SK-N-SH (cell line): ENCODE data around the gene PYGB. TPM values are rescaled to one million over a fixed set of nuclear protein-coding genes. Genes with fewer than 3 reads are reported as not detected.

Experiments
- CTCF ChIA-PET: fragments of 300-600, 350-600 bp; formaldehyde crosslinking; extraction: SDS; loops from one replicate; lab custom pipeline; 2021; lab: Yijun Ruan, JAX
- POLR2A ChIA-PET: fragments of 350-600 bp; sonication (Branson Sonifier 250); formaldehyde crosslinking; extraction: SDS; loops from one replicate; lab custom pipeline; 2020; ENCODE audit warnings: antibody characterized with exemption, inconsistent platforms; lab: Yijun Ruan, JAX
- DNase-seq: peaks from one replicate; pipeline ENCODE4 v3.0.0; 2012
- H2AFZ ChIP-seq: fragments of 200-600 bp; sonication (generic); 2 replicates; pipeline ENCODE4 v1.8.1; 2016; ENCODE audit warnings: antibody characterized with exemption, mild to moderate bottlenecking, low read depth
- H3F3A ChIP-seq: fragments of 200-600 bp; sonication (generic); replicated peaks from 2 replicates; pipeline ENCODE3; 2016; ENCODE audit warnings: antibody characterized with exemption, mild to moderate bottlenecking; ENCODE audit not compliant: insufficient read depth
- H3K27ac ChIP-seq, 2 experiments: fragments of 200-500 bp in 1 of 2; fragments of 200-600 bp in 1 of 2; sonication (Bioruptor generic) in 1 of 2; sonication (generic), shearing (Covaris generic) in 1 of 2; 2 replicates each; pipeline versions ENCODE4 v1.5.1 to v1.6.1; 2014 to 2016; ENCODE audit warnings: low read depth in 2 of 2, inconsistent platforms in 1 of 2, low read length in 1 of 2, mild to moderate bottlenecking in 1 of 2, mixed read lengths in 1 of 2
- H3K27me3 ChIP-seq: fragments of 200-600 bp; sonication (generic), shearing (Covaris generic); 2 replicates; pipeline ENCODE4 v1.6.1; 2016; ENCODE audit warnings: mixed run types; ENCODE audit not compliant: insufficient read depth
- H3K36me3 ChIP-seq, 2 experiments: fragments of 200-500 bp in 1 of 2; fragments of 200-600 bp in 1 of 2; sonication (Bioruptor generic) in 1 of 2; sonication (generic) in 1 of 2; replicated peaks in 1 of 2; 2 replicates each; pipeline versions ENCODE3 to v1.5.1; 2014 to 2016; ENCODE audit warnings: low read length in 1 of 2, mild to moderate bottlenecking in 1 of 2; ENCODE audit not compliant: insufficient read depth in 2 of 2, control insufficient read depth in 1 of 2
- H3K4me1 ChIP-seq, 2 experiments: fragments of 200-500 bp in 1 of 2; fragments of 200-600 bp in 1 of 2; sonication (Bioruptor generic) in 1 of 2; sonication (generic), shearing (Covaris generic) in 1 of 2; 2 replicates each; pipeline versions ENCODE4 v1.5.1 to v1.6.1; 2014 to 2016; ENCODE audit warnings: low read depth in 1 of 2, low read length in 1 of 2, mixed run types in 1 of 2; ENCODE audit not compliant: insufficient read depth in 2 of 2, control insufficient read depth in 1 of 2
- H3K4me2 ChIP-seq: fragments of 200-600 bp; sonication (generic), shearing (Covaris generic); 2 replicates; pipeline ENCODE4 v1.6.1; 2017; ENCODE audit warnings: mixed run types
- H3K4me3 ChIP-seq, 2 experiments: fragments of 200-500 bp in 1 of 2; fragments of 200-600 bp in 1 of 2; sonication (Bioruptor generic) in 1 of 2; sonication (generic), shearing (Covaris generic) in 1 of 2; 2 replicates each; pipeline versions ENCODE4 v1.5.1 to v1.8.1; 2014 to 2016; ENCODE audit warnings: low read depth in 2 of 2, inconsistent platforms in 1 of 2, low read length in 1 of 2, mild to moderate bottlenecking in 1 of 2, mixed read lengths in 1 of 2, moderate library complexity in 1 of 2
- H3K79me2 ChIP-seq: fragments of 200-600 bp; sonication (generic); 2 replicates; pipeline ENCODE4 v1.8.1; 2017; ENCODE audit warnings: mild to moderate bottlenecking; ENCODE audit not compliant: insufficient read depth
- H3K9ac ChIP-seq: fragments of 200-600 bp; sonication (generic); 2 replicates; pipeline ENCODE4 v1.6.1; 2017; ENCODE audit warnings: mixed run types
- H3K9me2 ChIP-seq: fragments of 200-600 bp; sonication (generic); 2 replicates; pipeline ENCODE4 v1.6.1; 2017; ENCODE audit warnings: mixed run types
- H3K9me3 ChIP-seq: fragments of 200-600 bp; sonication (generic); 2 replicates; pipeline ENCODE4 v1.6.1; 2017; ENCODE audit warnings: mixed run types, mild to moderate bottlenecking, moderate library complexity
- H4K20me1 ChIP-seq: fragments of 200-600 bp; sonication (generic); 2 replicates; pipeline ENCODE4 v1.6.1; 2017; ENCODE audit warnings: mild to moderate bottlenecking, mixed run types; ENCODE audit not compliant: insufficient read depth
- CTCF ChIP-seq: fragments of 200-600 bp; sonication (generic); IDR thresholded peaks from 2 replicates; pipeline ENCODE4 v1.6.1; 2017; ENCODE audit warnings: antibody characterized with exemption, mild to moderate bottlenecking, moderate library complexity
- EP300 ChIP-seq, 2 experiments: IDR thresholded peaks; 2 replicates each; pipeline versions ENCODE4 v1.4.0 to v1.6.1; 2012; ENCODE audit warnings: borderline replicate concordance in 1 of 2, low read depth in 1 of 2, low read length in 1 of 2
- FOSL2 ChIP-seq: IDR thresholded peaks from 2 replicates; pipeline ENCODE4 v1.4.0; 2012; ENCODE audit warnings: low read depth, mild to moderate bottlenecking, moderate library complexity, borderline replicate concordance
- FOXJ3 ChIP-seq: sonication (generic); formaldehyde crosslinking; IDR thresholded peaks from 2 replicates; pipeline ENCODE4 v1.5.1; 2020; ENCODE audit warnings: mild to moderate bottlenecking, missing genetic modification reagents
- GABPA ChIP-seq: IDR thresholded peaks from 2 replicates; pipeline ENCODE4 v1.4.0; 2012; ENCODE audit warnings: low read depth, mild to moderate bottlenecking
- JUND ChIP-seq: IDR thresholded peaks from 2 replicates; pipeline ENCODE4 v1.4.0; 2012
- MEF2A ChIP-seq: IDR thresholded peaks from 2 replicates; pipeline ENCODE4 v1.4.0; 2012; ENCODE audit warnings: low read depth, borderline replicate concordance
- NFIC ChIP-seq: IDR thresholded peaks from 2 replicates; pipeline ENCODE4 v1.4.0; 2012; ENCODE audit warnings: borderline replicate concordance
- NRF1 ChIP-seq: IDR thresholded peaks from 2 replicates; pipeline ENCODE4 v1.6.1; 2012; ENCODE audit warnings: low read depth, mild to moderate bottlenecking, low read length
- RAD21 ChIP-seq: IDR thresholded peaks from 2 replicates; pipeline ENCODE4 v1.6.1; 2012; ENCODE audit warnings: mild to moderate bottlenecking, low read length
- RCOR1 ChIP-seq: fragments of 150-350 bp; IDR thresholded peaks from 2 replicates; pipeline ENCODE4 v1.6.1; 2017; ENCODE audit warnings: antibody characterized with exemption, low read length
- SMC3 ChIP-seq: IDR thresholded peaks from 2 replicates; pipeline ENCODE4 v1.6.1; 2012; ENCODE audit warnings: low read depth, low read length, improper control_type of control experiment
- USF2 ChIP-seq: fragments of 150-350 bp; IDR thresholded peaks from 2 replicates; pipeline ENCODE4 v1.6.1; 2017; ENCODE audit warnings: antibody characterized with exemption, low read length, low read depth, borderline replicate concordance
- YY1 ChIP-seq: IDR thresholded peaks from 2 replicates; pipeline ENCODE4 v1.4.0; 2012; ENCODE audit warnings: low read depth, mild to moderate bottlenecking
- WGBS: methylation state at CpG from one replicate; pipeline ENCODE4 v1.1.6; 2017; ENCODE audit warnings: low lambda C conversion rate; 5-methylcytosine and 5-hydroxymethylcytosine counted together
- polyA plus RNA-seq, 3 experiments: library from polyadenylated mRNA; depleted of rRNA; stranded (reverse); fragments of >200 nt; gene quantifications; 2 replicates each; pipeline ENCODE4 v1.2.3, GENCODE V29; 2012

PYGB gene
- polyA plus RNA-seq, 1 of the 3 experiments (the other 2 are of a cell fraction) = 35.8 TPM

DNA sequence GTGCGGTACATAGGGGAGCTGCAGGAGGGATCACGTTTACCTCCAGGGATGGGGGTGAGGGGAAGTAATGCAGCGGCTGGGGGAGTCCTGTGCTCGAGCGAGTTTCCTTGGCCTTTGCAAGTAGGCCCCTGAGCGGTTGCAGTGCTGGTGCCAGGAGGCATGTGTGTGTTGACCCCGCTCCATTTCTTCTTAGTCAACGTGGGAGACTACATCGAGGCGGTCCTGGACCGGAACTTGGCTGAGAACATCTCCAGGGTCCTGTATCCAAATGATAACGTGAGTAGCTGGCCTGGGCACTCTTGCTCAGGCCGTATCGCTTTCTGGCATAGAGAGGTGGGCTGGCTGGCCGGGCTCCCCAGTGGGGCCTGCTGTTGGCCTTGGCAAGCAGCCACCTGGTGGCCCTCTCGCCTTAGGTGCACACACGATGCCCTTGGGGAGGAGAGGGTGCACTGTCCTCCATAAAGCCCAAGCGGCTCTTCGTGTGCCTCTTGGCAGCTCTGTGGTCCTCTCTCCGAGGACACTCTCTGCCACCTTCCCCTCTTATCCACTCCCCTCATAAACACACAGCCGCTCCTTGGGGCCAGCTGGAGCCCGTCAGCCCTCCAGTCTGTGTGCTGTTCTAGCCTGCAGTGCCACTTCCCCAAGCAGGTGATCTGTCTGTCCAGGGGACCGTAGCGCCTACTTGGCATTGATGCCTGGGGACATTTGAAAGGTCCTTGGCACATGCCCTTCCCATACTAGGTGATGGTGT is 29.3 kb downstream of the PYGB start:
- Histone ChIP-seq H3K9ac (no peak overlapping the region), H3K27me3 (no peaks in the 10 kb centered on the region), H3K9me2 (no peaks in the 10 kb centered on the region), H2AFZ (no peak overlapping the region), H3K36me3 (peaks cover 4 to 76% of the 10 kb centered on the region in 2 experiments), H3K79me2 (no peaks in the 10 kb centered on the region), H3K4me3 (no peak overlapping the region), H4K20me1 (no peaks in the 10 kb centered on the region), H3K4me1 (peaks cover 0 to 16% of the 10 kb centered on the region in 2 experiments; a peak in 1 of 4 replicates), H3K9me3 (no peaks in the 10 kb centered on the region), H3K4me2 (no peak overlapping the region), H3K27ac (no peak overlapping the region), H3F3A (no peaks in the 10 kb centered on the region)
- POLR2A ChIA-PET = no interaction called here
- TF ChIP-seq FOXJ3 (CRISPR knock-in tag) (no peak), SMC3 (no peak), YY1 (no peak), RAD21 (no peak), CTCF (no peak), NRF1 (no peak), GABPA (no peak), JUND (no peak), MEF2A (no peak), RCOR1 (no peak), EP300 (IDR thresholded peaks at IDR 0.05; ENCODE audit: borderline replicate concordance in 1 of 2, low read depth in 1 of 2, low read length in 1 of 2) (no peak), NFIC (no peak), FOSL2 (no peak)
- no peak for DNase-seq
- WGBS = 97% methylated on average over 17 of the region's 24 CpGs
- CTCF ChIA-PET = interaction anchor here (1.8 kb wide), 1 partner anchor 17 kb away, joined by 6 read pairs; no protein-coding TSS in a partner anchor

- Histone ChIP-seq H3K27me3 (no peaks in the 10 kb centered on the region), H3F3A (no peaks in the 10 kb centered on the region), H3K79me2 (no peaks in the 10 kb centered on the region), H3K36me3 (peaks cover 3 to 73% of the 10 kb centered on the region in 2 experiments), H3K27ac (no peak overlapping the region), H3K9me2 (no peaks in the 10 kb centered on the region), H4K20me1 (no peaks in the 10 kb centered on the region), H3K4me1 (peaks cover 0 to 16% of the 10 kb centered on the region in 2 experiments; a peak in 1 of 4 replicates), H3K9ac (no peak overlapping the region), H3K4me2 (no peak overlapping the region), H3K9me3 (no peaks in the 10 kb centered on the region)
- CTCF ChIA-PET = interaction anchor here (1.8 kb wide), 1 partner anchor 16 kb away, joined by 6 read pairs; no protein-coding TSS in a partner anchor
- 95% methylated on average over 16 of the region's 19 CpGs for WGBS
- DNase-seq = no peak
- TF ChIP-seq JUND = no peak
- TF ChIP-seq USF2 = no peak
- TF ChIP-seq, all 33 proteins: peak for 0
- Histone ChIP-seq H3K4me3 (no peak overlapping the region), H2AFZ (no peak overlapping the region)
- POLR2A ChIA-PET = interaction anchor here (1.3 kb wide), 1 partner anchor 30 kb away, joined by 3 read pairs; the partner anchor contains the start of gene PYGB
Measured at GRCh38 chr20:25277941-25278521, 30.1 kb downstream of the PYGB start.
